Stomach (tissue), 4 donors: ENCODE results near the gene SPATA3.

Experiments
- EP300 ChIP-seq: sonication (generic); formaldehyde crosslinking; IDR thresholded peaks from one replicate; pipeline ENCODE4 v1.6.1; 2017; ENCODE audit warnings: antibody characterized with exemption
- POLR2A ChIP-seq, 4 donors: fragments of 450-650 bp; IDR thresholded peaks; one replicate each; pipeline ENCODE4 v1.6.1; 2016; ENCODE audit warnings: antibody characterized with exemption in 4 of 4, control low read depth in 2 of 4, mild to moderate bottlenecking in 1 of 4, moderate library complexity in 1 of 4
- POLR2AphosphoS5 ChIP-seq, 3 donors: sonication (generic); formaldehyde crosslinking; IDR thresholded peaks; one replicate each; pipeline ENCODE4 v1.6.1; 2016; ENCODE audit warnings: antibody characterized with exemption in 3 of 3
- TF ChIP-seq, protein P1 (sequence below), 7 experiments: fragments of 450-650 bp in 4 of 7; fragments of 200-600 bp in 3 of 7; sonication (generic) in 3 of 7; IDR thresholded peaks; one replicate each; pipeline ENCODE4 v1.5.1; 2016 to 2019; ENCODE audit warnings: antibody characterized with exemption in 7 of 7, control low read depth in 2 of 7, mild to moderate bottlenecking in 1 of 7

DNA sequence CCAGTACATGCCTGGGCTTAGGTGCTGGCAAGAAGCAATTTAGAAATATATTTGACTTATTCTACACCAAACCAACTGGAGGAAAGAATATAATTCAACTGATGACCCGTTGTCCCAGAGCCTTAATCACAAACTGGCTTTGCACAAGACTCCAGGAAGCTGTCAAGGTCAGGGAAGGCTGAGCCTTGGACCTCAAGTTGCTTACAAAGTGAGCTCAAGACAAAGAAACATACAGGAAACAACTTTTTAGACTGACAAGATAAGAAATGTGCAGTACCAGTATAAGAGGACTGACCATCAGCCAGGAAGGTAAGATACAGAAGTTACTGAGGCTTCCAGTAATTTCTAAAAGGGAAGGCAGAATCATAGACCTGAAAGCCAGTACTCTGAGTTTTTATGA, 35.9 kb upstream of the SPATA3 start:
- TF ChIP-seq, protein P1, sequence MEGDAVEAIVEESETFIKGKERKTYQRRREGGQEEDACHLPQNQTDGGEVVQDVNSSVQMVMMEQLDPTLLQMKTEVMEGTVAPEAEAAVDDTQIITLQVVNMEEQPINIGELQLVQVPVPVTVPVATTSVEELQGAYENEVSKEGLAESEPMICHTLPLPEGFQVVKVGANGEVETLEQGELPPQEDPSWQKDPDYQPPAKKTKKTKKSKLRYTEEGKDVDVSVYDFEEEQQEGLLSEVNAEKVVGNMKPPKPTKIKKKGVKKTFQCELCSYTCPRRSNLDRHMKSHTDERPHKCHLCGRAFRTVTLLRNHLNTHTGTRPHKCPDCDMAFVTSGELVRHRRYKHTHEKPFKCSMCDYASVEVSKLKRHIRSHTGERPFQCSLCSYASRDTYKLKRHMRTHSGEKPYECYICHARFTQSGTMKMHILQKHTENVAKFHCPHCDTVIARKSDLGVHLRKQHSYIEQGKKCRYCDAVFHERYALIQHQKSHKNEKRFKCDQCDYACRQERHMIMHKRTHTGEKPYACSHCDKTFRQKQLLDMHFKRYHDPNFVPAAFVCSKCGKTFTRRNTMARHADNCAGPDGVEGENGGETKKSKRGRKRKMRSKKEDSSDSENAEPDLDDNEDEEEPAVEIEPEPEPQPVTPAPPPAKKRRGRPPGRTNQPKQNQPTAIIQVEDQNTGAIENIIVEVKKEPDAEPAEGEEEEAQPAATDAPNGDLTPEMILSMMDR (IDR thresholded peaks at IDR 0.05) = no peak
- TF ChIP-seq POLR2A (IDR thresholded peaks at IDR 0.05) = no peak
- no peak for TF ChIP-seq EP300
- TF ChIP-seq POLR2AphosphoS5 (IDR thresholded peaks at IDR 0.05) = no peak
